MM.1S (cell line): ENCODE results near the gene ORAI1.
"Not testable (repeated sequence)": the region's sequence is repeated elsewhere in the genome, so short reads cannot be mapped to it uniquely, and the experiment has no call there.

Experiments used
- CTCF ChIP-seq: fragments of 300-600 bp; sonication (generic); IDR thresholded peaks from 2 replicates; pipeline ENCODE4 v1.5.1; 2016; ENCODE audit warnings: antibody characterized with exemption, low read length, mixed read lengths
- EZH2 ChIP-seq: fragments of 300-600 bp; sonication (generic); optimal IDR thresholded peaks from 2 replicates; pipeline ENCODE3; 2017; ENCODE audit warnings: low read depth, mild to moderate bottlenecking, antibody characterized with exemption, low read length, mixed read lengths
- EZH2phosphoT487 ChIP-seq: fragments of 300-600 bp; sonication (generic); IDR thresholded peaks from 2 replicates; pipeline ENCODE4 v1.6.1; 2018; ENCODE audit warnings: antibody characterized with exemption, low read length

DNA sequence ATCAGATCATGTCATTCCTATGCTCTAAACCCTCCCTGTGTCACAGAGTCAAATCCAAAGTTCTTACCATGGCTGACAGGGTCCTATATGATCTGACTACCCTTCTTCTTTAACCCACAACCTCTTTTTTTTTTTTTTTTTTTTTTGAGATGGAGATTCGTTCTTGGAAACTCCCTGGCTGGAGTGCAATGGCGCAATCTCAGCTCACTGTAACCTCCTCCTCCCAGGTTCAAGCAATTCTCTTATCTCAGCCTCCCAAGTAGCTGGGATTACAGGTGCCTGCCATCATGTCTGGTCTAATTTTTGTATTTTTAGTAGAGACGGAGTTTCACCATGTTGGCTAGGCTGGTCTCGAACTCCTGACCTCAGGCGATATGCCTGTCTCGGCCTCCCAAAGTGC, 40.5 kb downstream of the ORAI1 start:
- TF ChIP-seq CTCF, EZH2, EZH2phosphoT487: not testable (repeated sequence)
